Mesendoderm (in vitro differentiated cells): ENCODE measurements around the gene DAPK1.
A peak's percentile ranks its signal among the peaks of the same experiment; 100 is the strongest.

ENCODE experiments used
- DNase-seq: peaks from one replicate; pipeline ENCODE4 v3.0.0; 2013
- H2AK5ac ChIP-seq: 2 replicates; pipeline ENCODE4 v1.6.1; 2013; ENCODE audit warnings: low read length, inconsistent platforms
- H2BK120ac ChIP-seq: 2 replicates; pipeline ENCODE4 v1.6.1; 2013; ENCODE audit warnings: low read depth, mild to moderate bottlenecking, low read length, moderate library complexity, mixed read lengths
- H2BK15ac ChIP-seq: replicated peaks from 2 replicates; pipeline ENCODE4 v1.6.1; 2013; ENCODE audit warnings: low read depth, mild to moderate bottlenecking, moderate library complexity
- H2BK5ac ChIP-seq: 2 replicates; pipeline ENCODE4 v1.6.1; 2013; ENCODE audit warnings: low read length, inconsistent platforms
- H3K18ac ChIP-seq: 2 replicates; pipeline ENCODE4 v1.6.1; 2013; ENCODE audit warnings: mild to moderate bottlenecking, low read length, mixed read lengths
- H3K23ac ChIP-seq: one replicate; pipeline ENCODE4 v1.6.1; 2013; ENCODE audit warnings: low read length
- H3K27ac ChIP-seq: 2 replicates; pipeline ENCODE4 v1.5.1; 2013; ENCODE audit warnings: low read depth, mild to moderate bottlenecking, inconsistent platforms, low read length, moderate library complexity
- H3K27me3 ChIP-seq: 2 replicates; pipeline ENCODE4 v1.6.1; 2013; ENCODE audit warnings: low read length, control low read depth, mild to moderate bottlenecking, inconsistent platforms; ENCODE audit not compliant: insufficient read depth, poor library complexity
- H3K36me3 ChIP-seq: 2 replicates; pipeline ENCODE4 v1.6.1; 2013; ENCODE audit warnings: low read length, inconsistent platforms; ENCODE audit not compliant: control insufficient read depth, insufficient read depth
- H3K4ac ChIP-seq: one replicate; pipeline ENCODE4 v1.6.1; 2013; ENCODE audit warnings: low read depth, mild to moderate bottlenecking, low read length, moderate library complexity
- H3K4me1 ChIP-seq: 2 replicates; pipeline ENCODE4 v1.6.1; 2013; ENCODE audit warnings: low read depth, low read length, inconsistent platforms; ENCODE audit not compliant: control insufficient read depth
- H3K4me2 ChIP-seq: 2 replicates; pipeline ENCODE4 v1.6.1; 2013; ENCODE audit warnings: low read length
- H3K4me3 ChIP-seq: 2 replicates; pipeline ENCODE4 v1.5.1; 2013; ENCODE audit warnings: mild to moderate bottlenecking, low read length
- H3K56ac ChIP-seq: one replicate; pipeline ENCODE4 v1.6.1; 2013; ENCODE audit warnings: low read length
- H3K79me1 ChIP-seq: 2 replicates; pipeline ENCODE4 v1.6.1; 2013; ENCODE audit warnings: low read length, inconsistent platforms
- H3K79me2 ChIP-seq: 2 replicates; pipeline ENCODE4 v1.6.1; 2013; ENCODE audit warnings: mild to moderate bottlenecking, low read length; ENCODE audit not compliant: control insufficient read depth, insufficient read depth
- H3K9ac ChIP-seq: 2 replicates; pipeline ENCODE4 v1.6.1; 2013; ENCODE audit warnings: low read length, inconsistent platforms
- H4K5ac ChIP-seq: one replicate; pipeline ENCODE4 v1.6.1; 2013; ENCODE audit warnings: low read length
- H4K8ac ChIP-seq: one replicate; pipeline ENCODE4 v1.6.1; 2013; ENCODE audit warnings: low read depth, mild to moderate bottlenecking, control low read depth, low read length, moderate library complexity
- WGBS: extraction: QIAGEN DNeasy Blood & Tissue Kit; methylation state at CpG from one replicate; pipeline ENCODE4 v1.1.7; 2013; ENCODE audit warnings: low lambda C conversion rate, missing lambda C conversion rate; ENCODE audit not compliant: insufficient coverage; ENCODE audit errors: extremely low coverage; 5-methylcytosine and 5-hydroxymethylcytosine counted together

The DAPK1 gene

GRCh38 chr9:87464992-87465378 is 32.7 kb upstream of the DAPK1 start:
- Histone ChIP-seq H3K23ac (no peak overlapping the region), H3K4me3 (no peak overlapping the region), H3K79me1 (no peaks in the 10 kb centered on the region), H2BK120ac (no peak overlapping the region), H3K18ac (no peak overlapping the region), H3K4ac (peak overlapping the region; percentile 36), H3K56ac (peak overlapping the region; percentile 59), H3K4me1 (peaks cover 7% of the 10 kb centered on the region), H3K36me3 (no peaks in the 10 kb centered on the region), H3K27me3 (no peaks in the 10 kb centered on the region), H2AK5ac (no peak overlapping the region), H3K9ac (no peak overlapping the region), H4K8ac (no peak overlapping the region), H3K27ac (no peak overlapping the region), H3K79me2 (no peaks in the 10 kb centered on the region), H2BK15ac (no peak overlapping the region), H3K4me2 (no peak overlapping the region), H4K5ac (no peak overlapping the region), H2BK5ac (no peak overlapping the region)
- WGBS = no CpG with 5 or more reads among the region's 1 CpG
- peak; percentile 86 for DNase-seq

DNA sequence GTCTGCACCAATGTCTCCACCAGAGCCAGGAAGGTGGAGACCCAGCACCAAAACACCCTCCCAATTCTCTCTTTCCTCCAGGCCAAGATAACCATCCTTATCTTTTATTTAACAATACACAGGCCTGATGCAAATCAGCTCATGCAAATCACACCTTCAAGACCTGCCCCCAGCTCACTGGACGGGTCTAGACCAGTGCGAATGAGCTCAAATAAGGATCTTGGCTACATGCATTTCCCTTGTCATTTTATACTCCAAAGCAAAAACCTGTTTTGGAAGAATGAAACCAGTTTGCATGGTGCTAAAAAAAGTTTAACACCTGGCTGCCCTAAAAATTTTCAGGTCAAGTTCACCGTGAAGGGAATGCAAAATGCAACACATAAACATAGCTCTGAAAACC is 31.9 kb upstream of the DAPK1 start:
- Histone ChIP-seq H3K9ac (no peak overlapping the region), H3K4me1 (peaks cover 7% of the 10 kb centered on the region)
- no CpG with 5 or more reads among the region's 3 CpGs for WGBS

GRCh38 chr9:87467187-87467586 is 30.5 kb upstream of the DAPK1 start:
- Histone ChIP-seq H2BK15ac (no peak overlapping the region), H3K27me3 (no peaks in the 10 kb centered on the region), H3K27ac (no peak overlapping the region), H3K4ac (no peak overlapping the region), H2BK5ac (no peak overlapping the region), H2AK5ac (peak overlapping the region; percentile 65), H3K36me3 (no peaks in the 10 kb centered on the region), H2BK120ac (peak overlapping the region; percentile 28), H3K23ac (no peak overlapping the region), H3K9ac (no peak overlapping the region), H4K8ac (no peak overlapping the region), H3K18ac (peak overlapping the region; percentile 80), H3K4me3 (no peak overlapping the region), H3K56ac (no peak overlapping the region), H3K4me2 (no peak overlapping the region), H3K79me1 (no peaks in the 10 kb centered on the region), H3K79me2 (no peaks in the 10 kb centered on the region), H4K5ac (no peak overlapping the region), H3K4me1 (peaks cover 7% of the 10 kb centered on the region)
- WGBS = no CpG with 5 or more reads among the region's 6 CpGs
- DNase-seq = no peak

More for the DNA sequence above, 31.9 kb upstream of the DAPK1 start:
- Histone ChIP-seq H3K27ac (peak overlapping the region; percentile 11), H3K4ac (no peak overlapping the region), H3K79me1 (no peaks in the 10 kb centered on the region), H3K23ac (no peak overlapping the region), H3K36me3 (no peaks in the 10 kb centered on the region), H3K56ac (peak overlapping the region; percentile 28), H3K4me2 (no peak overlapping the region), H4K8ac (no peak overlapping the region), H2BK120ac (no peak overlapping the region), H2AK5ac (no peak overlapping the region), H3K4me3 (no peak overlapping the region), H3K27me3 (no peaks in the 10 kb centered on the region), H3K79me2 (no peaks in the 10 kb centered on the region), H2BK5ac (no peak overlapping the region), H2BK15ac (no peak overlapping the region), H4K5ac (no peak overlapping the region), H3K18ac (no peak overlapping the region)
- peak; percentile 92 for DNase-seq

DNA sequence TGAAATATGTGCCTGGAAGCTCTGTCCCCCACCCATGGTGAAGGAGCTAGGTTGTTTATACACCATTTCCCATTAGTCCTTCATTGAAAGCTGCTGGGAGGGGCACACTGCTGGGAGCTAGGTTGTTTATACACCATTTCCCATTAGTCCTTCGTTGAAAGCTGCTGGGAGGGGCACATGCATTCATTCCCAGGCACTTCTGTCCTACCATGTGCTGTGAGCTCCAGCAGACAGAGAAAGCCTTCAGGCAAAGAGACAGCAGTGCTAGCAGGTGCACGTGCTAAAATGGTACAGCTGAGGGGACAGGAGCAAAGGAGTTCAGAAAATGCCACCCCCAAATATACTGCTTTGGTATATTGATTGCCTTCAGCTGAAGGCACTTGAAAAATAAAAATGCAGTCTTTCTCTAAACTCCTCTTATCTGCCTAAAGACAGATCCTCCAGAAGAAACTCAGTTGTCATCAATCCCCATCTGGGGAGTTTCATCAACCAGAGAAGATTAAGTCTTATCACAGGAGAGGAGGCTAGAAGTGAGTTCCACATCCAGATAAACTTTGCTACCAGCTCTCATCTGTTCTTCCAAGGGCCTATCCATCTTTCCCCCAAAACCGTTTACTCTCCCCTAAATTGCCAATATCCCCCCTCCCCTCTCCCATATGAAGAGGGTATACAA is 27.7 kb upstream of the DAPK1 start:
- Histone ChIP-seq H3K4me2 (no peak overlapping the region), H2BK120ac (no peak overlapping the region), H3K23ac (peak overlapping the region; percentile 35), H3K79me2 (no peaks in the 10 kb centered on the region), H3K79me1 (no peaks in the 10 kb centered on the region), H3K36me3 (no peaks in the 10 kb centered on the region), H3K9ac (no peak overlapping the region), H3K56ac (no peak overlapping the region), H4K5ac (no peak overlapping the region), H3K4ac (no peak overlapping the region), H3K18ac (no peak overlapping the region), H3K4me1 (peaks cover 3% of the 10 kb centered on the region), H3K27me3 (no peaks in the 10 kb centered on the region), H3K4me3 (no peak overlapping the region), H4K8ac (no peak overlapping the region), H3K27ac (no peak overlapping the region), H2BK5ac (no peak overlapping the region), H2AK5ac (peak overlapping the region; percentile 95), H2BK15ac (no peak overlapping the region)
- no peak for DNase-seq
- WGBS = no CpG with 5 or more reads among the region's 3 CpGs

DNA sequence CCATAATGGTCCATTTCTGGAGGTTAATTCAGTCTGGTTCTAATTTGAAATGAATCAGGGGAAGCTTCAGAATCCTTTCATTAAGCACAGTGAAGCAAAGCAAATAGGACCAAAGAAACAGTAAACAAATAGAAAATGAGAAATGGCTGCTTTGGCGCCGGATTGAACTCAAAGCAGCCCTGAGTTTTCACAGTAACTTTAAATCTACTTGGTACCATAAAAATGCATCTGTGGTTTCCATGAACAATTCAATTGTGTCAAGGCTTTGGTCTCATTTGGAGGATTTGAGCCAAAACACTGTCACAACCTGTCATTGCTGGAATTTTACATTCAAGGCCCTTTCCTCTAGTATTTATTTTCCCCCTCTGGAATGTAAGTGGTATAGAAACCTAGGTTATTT is 25.9 kb upstream of the DAPK1 start:
- H3K4me3 ChIP-seq = no peak overlapping the region
- no peak overlapping the region for H3K4me2 ChIP-seq
- H4K5ac ChIP-seq = no peak overlapping the region
- H3K79me2 ChIP-seq = no peaks in the 10 kb centered on the region
- H3K79me1 ChIP-seq = no peaks in the 10 kb centered on the region
- no peak overlapping the region for H3K4ac ChIP-seq
- no peaks in the 10 kb centered on the region for H3K36me3 ChIP-seq
- H2BK15ac ChIP-seq = no peak overlapping the region
- peaks cover 3% of the 10 kb centered on the region for H3K4me1 ChIP-seq
- no peak overlapping the region for H3K56ac ChIP-seq
- H3K18ac ChIP-seq = no peak overlapping the region
- DNase-seq = no peak
- H2BK120ac ChIP-seq = no peak overlapping the region
- no CpG with 5 or more reads among the region's 2 CpGs for WGBS
- H3K23ac ChIP-seq = no peak overlapping the region
- no peak overlapping the region for H2BK5ac ChIP-seq
- H3K27ac ChIP-seq = no peak overlapping the region
- no peaks in the 10 kb centered on the region for H3K27me3 ChIP-seq
- no peak overlapping the region for H2AK5ac ChIP-seq
- no peak overlapping the region for H4K8ac ChIP-seq
- no peak overlapping the region for H3K9ac ChIP-seq

DNA sequence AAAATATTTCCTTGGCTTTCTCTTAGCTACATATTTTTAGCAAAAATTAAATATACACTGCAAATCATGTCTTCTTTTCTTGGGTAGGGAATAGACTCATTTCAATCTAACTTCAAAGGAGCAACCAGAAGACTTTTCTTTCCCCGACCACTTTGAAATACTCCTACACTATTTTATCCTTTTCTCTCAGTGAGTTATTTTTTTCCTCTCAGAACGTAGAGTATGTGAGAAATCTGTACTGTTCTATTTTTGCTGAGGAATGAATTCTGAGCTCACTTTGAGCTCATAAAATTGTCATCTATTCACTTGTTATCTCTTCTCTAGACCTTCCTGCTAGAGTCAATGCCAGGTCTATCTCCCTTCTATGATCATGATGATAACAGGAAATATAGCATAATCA is 22.2 kb upstream of the DAPK1 start:
- DNase-seq = no peak
- H2BK15ac ChIP-seq = peak overlapping the region; percentile 27
- H3K4ac ChIP-seq = no peak overlapping the region
- H3K4me2 ChIP-seq = no peak overlapping the region
- H3K56ac ChIP-seq = no peak overlapping the region
- H4K5ac ChIP-seq = no peak overlapping the region
- H3K79me1 ChIP-seq = no peaks in the 10 kb centered on the region
- no peak overlapping the region for H4K8ac ChIP-seq
- no peaks in the 10 kb centered on the region for H3K79me2 ChIP-seq
- no peaks in the 10 kb centered on the region for H3K27me3 ChIP-seq
- H3K36me3 ChIP-seq = no peaks in the 10 kb centered on the region
- no peak overlapping the region for H3K9ac ChIP-seq
- H3K18ac ChIP-seq = no peak overlapping the region
- no peaks in the 10 kb centered on the region for H3K4me1 ChIP-seq
- no CpG with 5 or more reads among the region's 2 CpGs for WGBS
- no peak overlapping the region for H3K4me3 ChIP-seq
- no peak overlapping the region for H2BK5ac ChIP-seq
- H2BK120ac ChIP-seq = no peak overlapping the region
- no peak overlapping the region for H3K23ac ChIP-seq
- no peak overlapping the region for H3K27ac ChIP-seq
- no peak overlapping the region for H2AK5ac ChIP-seq
